ENCODE measurements around the gene CTR9.
"Not testable (repeated sequence)": the region's sequence is repeated elsewhere in the genome, so short reads cannot be mapped to it uniquely, and the experiment has no call there.

DNA sequence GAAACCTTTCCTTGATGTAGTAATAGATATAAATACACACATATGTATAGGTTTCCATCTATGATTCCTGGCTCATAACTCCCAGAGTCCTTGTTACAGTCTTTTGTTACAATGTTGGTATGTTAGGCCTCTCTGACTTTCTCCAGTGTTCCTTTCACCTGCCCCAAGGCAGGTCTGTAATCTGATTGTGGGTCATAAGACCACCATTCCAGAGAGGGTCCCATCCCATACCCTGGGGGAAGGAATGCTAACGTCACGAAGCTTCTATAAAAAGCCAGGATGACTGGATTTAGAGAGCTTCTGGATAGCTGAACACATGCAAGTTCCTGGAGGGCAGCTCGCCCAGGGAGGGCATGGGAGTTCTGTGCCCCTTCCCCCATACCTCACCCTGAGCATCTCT is 71.4 kb downstream of the CTR9 start:
- TF ChIP-seq CTCF (IDR thresholded peaks at IDR 0.05; ENCODE audit: low read length); EZH2phosphoT487 (IDR thresholded peaks at IDR 0.05; ENCODE audit: low read length); EZH2 (optimal IDR thresholded peaks at IDR 0.05; ENCODE audit: low read depth, low read length): not testable (repeated sequence)
